Sigmoid colon (tissue), 4 donors: Measurements from ENCODE around the gene LHPP.

Experiments
- EP300 ChIP-seq, 4 donors: sonication (generic); formaldehyde crosslinking; IDR thresholded peaks; one replicate each; pipeline ENCODE4 v1.6.1; 2017; ENCODE audit warnings: antibody characterized with exemption in 4 of 4
- POLR2A ChIP-seq, 2 donors: fragments of 450-650 bp; IDR thresholded peaks; one replicate each; pipeline ENCODE4 v1.6.1; 2016; ENCODE audit warnings: antibody characterized with exemption in 2 of 2, mild to moderate bottlenecking in 2 of 2, moderate library complexity in 2 of 2
- POLR2AphosphoS5 ChIP-seq, 4 donors: sonication (generic); formaldehyde crosslinking; IDR thresholded peaks; one replicate each; pipeline ENCODE4 v1.6.1; 2017; ENCODE audit warnings: antibody characterized with exemption in 4 of 4
- TF ChIP-seq, protein P1 (sequence below), 4 experiments: fragments of 450-650 bp in 3 of 4; fragments of 200-600 bp in 1 of 4; IDR thresholded peaks; one replicate each; pipeline ENCODE4 v1.5.1; 2016 to 2019; ENCODE audit warnings: antibody characterized with exemption in 4 of 4, mild to moderate bottlenecking in 3 of 4, moderate library complexity in 2 of 4

DNA sequence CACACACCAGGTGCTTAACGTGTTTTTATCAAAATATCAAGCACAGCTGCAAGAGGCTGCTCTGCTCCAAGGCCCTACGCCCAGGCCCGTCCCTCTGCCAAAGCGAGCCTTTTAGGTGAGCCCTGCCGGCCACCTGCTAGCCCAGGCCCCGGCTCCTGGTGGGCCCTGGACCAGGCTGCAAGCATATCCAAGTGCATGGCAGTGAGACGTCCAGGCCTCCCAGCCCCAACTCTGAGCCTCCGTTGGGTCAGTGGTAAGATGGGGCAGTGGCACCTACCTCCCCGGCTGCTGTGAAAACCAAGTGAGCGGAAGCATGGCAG is 136.2 kb downstream of the LHPP start:
- no peak for TF ChIP-seq POLR2A (IDR thresholded peaks at IDR 0.05)
- TF ChIP-seq, protein P1, sequence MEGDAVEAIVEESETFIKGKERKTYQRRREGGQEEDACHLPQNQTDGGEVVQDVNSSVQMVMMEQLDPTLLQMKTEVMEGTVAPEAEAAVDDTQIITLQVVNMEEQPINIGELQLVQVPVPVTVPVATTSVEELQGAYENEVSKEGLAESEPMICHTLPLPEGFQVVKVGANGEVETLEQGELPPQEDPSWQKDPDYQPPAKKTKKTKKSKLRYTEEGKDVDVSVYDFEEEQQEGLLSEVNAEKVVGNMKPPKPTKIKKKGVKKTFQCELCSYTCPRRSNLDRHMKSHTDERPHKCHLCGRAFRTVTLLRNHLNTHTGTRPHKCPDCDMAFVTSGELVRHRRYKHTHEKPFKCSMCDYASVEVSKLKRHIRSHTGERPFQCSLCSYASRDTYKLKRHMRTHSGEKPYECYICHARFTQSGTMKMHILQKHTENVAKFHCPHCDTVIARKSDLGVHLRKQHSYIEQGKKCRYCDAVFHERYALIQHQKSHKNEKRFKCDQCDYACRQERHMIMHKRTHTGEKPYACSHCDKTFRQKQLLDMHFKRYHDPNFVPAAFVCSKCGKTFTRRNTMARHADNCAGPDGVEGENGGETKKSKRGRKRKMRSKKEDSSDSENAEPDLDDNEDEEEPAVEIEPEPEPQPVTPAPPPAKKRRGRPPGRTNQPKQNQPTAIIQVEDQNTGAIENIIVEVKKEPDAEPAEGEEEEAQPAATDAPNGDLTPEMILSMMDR (IDR thresholded peaks at IDR 0.05) = no peak
- TF ChIP-seq EP300 (IDR thresholded peaks at IDR 0.05) = no peak
- no peak for TF ChIP-seq POLR2AphosphoS5 (IDR thresholded peaks at IDR 0.05)
